Measurements from ENCODE around the gene LRFN4.

The LRFN4 gene

GRCh38 chr11:66870131-66870530, 13.3 kb downstream of the LRFN4 start:
- DNase-seq (ENCODE audit: extremely low read depth in 1 of 2, low read depth in 1 of 2): no peak

- no peak for DNase-seq (ENCODE audit: extremely low read depth in 1 of 2, low read depth in 1 of 2)
Observed at GRCh38 chr11:66870616-66871520, 14.0 kb downstream of the LRFN4 start.

- no peak for DNase-seq (ENCODE audit: extremely low read depth in 1 of 2, low read depth in 1 of 2)
Observed at GRCh38 chr11:66871521-66871901, 14.6 kb downstream of the LRFN4 start.

- DNase-seq (ENCODE audit: extremely low read depth in 1 of 2, low read depth in 1 of 2): no peak
Observed at GRCh38 chr11:66874232-66874631, 17.4 kb downstream of the LRFN4 start.

GRCh38 chr11:66875378-66875777, 18.5 kb downstream of the LRFN4 start:
- no peak for DNase-seq (ENCODE audit: extremely low read depth in 1 of 2, low read depth in 1 of 2)

GRCh38 chr11:66877588-66878385, 20.9 kb downstream of the LRFN4 start:
- no peak for DNase-seq (ENCODE audit: extremely low read depth in 1 of 2, low read depth in 1 of 2)

- DNase-seq (ENCODE audit: extremely low read depth in 1 of 2, low read depth in 1 of 2): no peak
Observed at GRCh38 chr11:66878474-66878873, 21.6 kb downstream of the LRFN4 start.

- no peak for DNase-seq (ENCODE audit: extremely low read depth in 1 of 2, low read depth in 1 of 2)
Observed at GRCh38 chr11:66879000-66879399, 22.1 kb downstream of the LRFN4 start.

- DNase-seq (ENCODE audit: extremely low read depth in 1 of 2, low read depth in 1 of 2): no peak
Observed at GRCh38 chr11:66879583-66879982, 22.7 kb downstream of the LRFN4 start.

GRCh38 chr11:66879999-66880398, 23.1 kb downstream of the LRFN4 start:
- DNase-seq (ENCODE audit: extremely low read depth in 1 of 2, low read depth in 1 of 2): no peak

GRCh38 chr11:66880496-66881450, 23.9 kb downstream of the LRFN4 start:
- no peak for DNase-seq (ENCODE audit: extremely low read depth in 1 of 2, low read depth in 1 of 2)

- DNase-seq (ENCODE audit: extremely low read depth in 1 of 2, low read depth in 1 of 2): no peak
Observed at GRCh38 chr11:66881451-66881835, 24.6 kb downstream of the LRFN4 start.

- DNase-seq (ENCODE audit: extremely low read depth in 1 of 2, low read depth in 1 of 2): no peak
Observed at GRCh38 chr11:66881927-66882452, 25.1 kb downstream of the LRFN4 start.

GRCh38 chr11:66882561-66883015, 25.7 kb downstream of the LRFN4 start:
- DNase-seq (ENCODE audit: extremely low read depth in 1 of 2, low read depth in 1 of 2): no peak

- peak in 1 of 2 donors; percentile 52 for DNase-seq (ENCODE audit: extremely low read depth in 1 of 2, low read depth in 1 of 2)
Observed at GRCh38 chr11:66883016-66883965, 26.4 kb downstream of the LRFN4 start.

GRCh38 chr11:66884443-66884842, 27.6 kb downstream of the LRFN4 start:
- no peak for DNase-seq (ENCODE audit: extremely low read depth in 1 of 2, low read depth in 1 of 2)

GRCh38 chr11:66885469-66885868, 28.6 kb downstream of the LRFN4 start:
- no peak for DNase-seq (ENCODE audit: extremely low read depth in 1 of 2, low read depth in 1 of 2)

- no peak for DNase-seq (ENCODE audit: extremely low read depth in 1 of 2, low read depth in 1 of 2)
Observed at GRCh38 chr11:66885950-66886440, 29.1 kb downstream of the LRFN4 start.

- no peak for DNase-seq (ENCODE audit: extremely low read depth in 1 of 2, low read depth in 1 of 2)
Observed at GRCh38 chr11:66886671-66887221, 29.9 kb downstream of the LRFN4 start.

All from activated CD8-positive, alpha-beta memory T cell treated with anti-CD3 and anti-CD28 coated beads for 1 hour (primary cell).